Mucosa of gallbladder (tissue), 1 donor: ENCODE measurements around the gene PROK1. TPM values are rescaled to one million over a fixed set of nuclear protein-coding genes. Genes with fewer than 3 reads are reported as not detected.
"Not testable (repeated sequence)": the region's sequence is repeated elsewhere in the genome, so short reads cannot be mapped to it uniquely, and the experiment has no call there.

ENCODE experiments used
- DNase-seq: peaks from one replicate; pipeline ENCODE4 v3.0.0-alpha.2; 2020; ENCODE audit warnings: low spot score
- total RNA-seq: library from RNA; stranded (reverse); gene quantifications from one replicate; pipeline ENCODE4 v1.2.1, GENCODE V29; 2021
- donor health status: DM: no; HTN: no; CAD: no.

Gene PROK1
- total RNA-seq, 1 donor from 2014 or later, result 0.40 TPM

- DNase-seq, result no peak
Observed at GRCh38 chr1:110433803-110434202, 17.1 kb upstream of the PROK1 start.

DNA sequence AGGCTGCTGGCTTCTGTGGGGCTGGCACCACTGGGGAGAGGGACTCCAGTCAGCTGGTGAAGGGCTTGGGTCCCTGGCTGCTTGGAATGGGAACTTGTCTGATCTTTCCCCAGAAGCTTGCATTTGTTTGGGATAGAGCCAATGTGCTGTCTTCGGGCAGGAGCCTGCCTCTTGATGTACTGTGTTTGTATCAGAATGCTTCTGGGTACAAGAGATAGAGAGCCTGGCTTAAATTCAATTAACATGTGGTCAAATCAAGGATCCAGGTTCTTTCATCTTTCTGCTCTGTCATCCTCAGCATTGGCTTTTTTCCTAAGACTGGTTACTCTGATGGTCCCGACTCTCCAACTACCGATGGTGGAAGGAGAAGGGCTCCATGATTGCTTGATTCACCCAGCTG, 16.0 kb upstream of the PROK1 start:
- DNase-seq, result no peak

DNA sequence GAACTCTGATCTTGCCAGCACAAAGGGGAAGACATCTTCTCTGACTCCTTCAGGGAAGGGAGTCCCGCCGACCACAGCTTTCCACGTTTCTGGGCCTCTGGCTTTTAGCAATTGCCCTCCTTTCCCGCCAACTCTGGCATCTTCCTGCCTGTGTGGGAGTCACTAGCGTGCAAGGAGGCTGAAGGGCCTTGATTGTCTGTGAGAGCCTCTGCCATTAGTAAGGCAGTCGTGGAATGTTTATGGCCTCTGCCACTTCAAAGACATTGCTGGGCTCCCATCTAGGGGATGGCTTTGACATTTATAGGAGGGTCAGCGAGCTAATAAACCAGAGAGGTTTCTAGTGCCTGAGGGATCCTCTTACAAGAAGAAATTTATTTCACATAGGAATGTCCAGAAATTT, 14.3 kb upstream of the PROK1 start:
- DNase-seq, result no peak

DNA sequence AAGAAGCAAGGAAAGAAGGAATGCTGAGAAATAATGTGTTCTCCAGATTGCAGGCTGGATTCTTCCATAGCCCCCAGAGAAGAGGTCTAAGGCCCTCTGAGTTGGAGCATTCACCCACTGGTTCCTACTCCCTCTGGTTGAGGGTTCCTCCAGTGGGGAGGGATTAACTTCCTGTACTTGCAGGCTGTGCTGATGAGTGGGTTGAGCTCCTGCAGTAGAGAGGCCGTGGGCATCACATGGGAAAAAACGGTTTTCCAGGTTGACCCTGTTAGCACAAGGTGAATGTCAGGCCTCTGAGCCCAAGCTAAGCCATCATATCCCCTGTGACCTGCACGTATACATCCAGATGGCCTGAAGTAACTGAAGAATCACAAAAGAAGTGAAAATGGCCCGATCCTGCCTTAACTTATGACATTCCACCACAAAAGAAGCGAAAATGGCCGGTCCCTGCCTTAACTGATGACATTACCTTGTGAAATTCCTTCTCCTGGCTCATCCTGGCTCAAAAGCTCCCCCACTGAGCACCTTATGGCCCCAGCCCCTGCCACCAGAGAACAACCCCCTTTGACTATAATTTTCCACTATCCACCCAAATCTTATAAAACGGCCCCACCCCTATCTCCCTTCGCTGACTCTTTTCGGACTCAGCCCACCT, 13.2 kb upstream of the PROK1 start:
- not testable (repeated sequence) for DNase-seq

- DNase-seq, result no peak
Observed at GRCh38 chr1:110438893-110439292, 12.1 kb upstream of the PROK1 start.

DNA sequence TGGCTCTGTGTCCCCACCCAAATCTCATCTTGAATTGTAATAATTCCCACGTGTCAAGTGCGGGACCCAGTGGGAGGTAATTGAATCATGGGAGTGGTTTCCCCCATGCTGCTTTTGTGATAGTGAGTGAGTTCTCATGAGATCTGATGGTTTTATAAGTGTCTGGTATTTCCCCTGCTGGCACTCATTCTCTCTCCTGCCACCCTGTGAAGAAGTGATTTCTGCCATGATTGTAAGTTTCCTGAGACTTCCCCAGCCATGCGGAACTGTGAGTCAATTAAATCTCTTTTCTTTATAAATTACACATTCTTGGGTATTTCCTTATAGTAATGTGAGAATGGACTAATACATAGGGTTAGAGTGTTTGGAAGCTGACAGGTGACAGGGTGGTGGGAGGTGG, 11.1 kb upstream of the PROK1 start:
- not testable (repeated sequence) for DNase-seq

DNA sequence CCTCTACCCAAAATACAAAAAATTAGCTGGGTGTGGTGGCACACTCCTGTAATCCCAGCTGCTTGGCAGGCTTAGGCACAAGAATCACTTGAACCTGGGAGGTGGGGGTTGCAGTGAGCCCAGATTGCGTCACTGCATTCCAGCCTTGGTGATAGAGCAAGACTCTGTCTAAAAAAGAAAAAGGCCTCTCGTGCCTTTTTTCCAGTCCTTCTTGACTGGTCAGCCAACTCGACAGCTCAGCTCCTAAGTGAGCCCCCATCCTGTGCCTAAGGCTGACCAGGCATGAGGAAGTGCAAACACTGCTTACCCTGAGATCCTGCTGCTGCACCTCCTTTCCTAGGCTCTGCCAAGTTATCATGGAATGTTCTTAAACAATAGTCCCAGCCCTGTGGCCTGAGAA, 10.1 kb upstream of the PROK1 start:
- DNase-seq, result no peak

DNA sequence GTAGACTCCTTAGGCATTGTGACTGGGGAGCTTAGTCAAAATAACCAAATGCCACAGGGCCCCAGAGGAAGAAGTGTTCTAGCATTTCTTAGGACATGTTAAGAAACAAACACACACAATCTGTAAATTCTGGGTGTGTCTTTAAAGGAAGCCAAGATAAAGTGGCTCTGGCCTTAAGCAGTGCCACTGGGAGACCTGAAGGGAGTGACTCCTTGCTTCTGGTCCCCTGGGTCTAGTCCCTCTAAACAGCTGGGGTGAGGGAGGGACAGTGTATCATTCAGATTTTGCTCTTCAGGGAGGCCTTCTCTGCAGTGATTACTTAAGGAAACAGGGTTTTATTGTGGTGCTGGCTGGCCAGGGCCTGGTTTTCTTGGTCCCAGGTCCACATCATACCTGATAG, 9.1 kb upstream of the PROK1 start:
- DNase-seq, result no peak

GRCh38 chr1:110443451-110443850, 7.5 kb upstream of the PROK1 start:
- DNase-seq, result no peak

DNA sequence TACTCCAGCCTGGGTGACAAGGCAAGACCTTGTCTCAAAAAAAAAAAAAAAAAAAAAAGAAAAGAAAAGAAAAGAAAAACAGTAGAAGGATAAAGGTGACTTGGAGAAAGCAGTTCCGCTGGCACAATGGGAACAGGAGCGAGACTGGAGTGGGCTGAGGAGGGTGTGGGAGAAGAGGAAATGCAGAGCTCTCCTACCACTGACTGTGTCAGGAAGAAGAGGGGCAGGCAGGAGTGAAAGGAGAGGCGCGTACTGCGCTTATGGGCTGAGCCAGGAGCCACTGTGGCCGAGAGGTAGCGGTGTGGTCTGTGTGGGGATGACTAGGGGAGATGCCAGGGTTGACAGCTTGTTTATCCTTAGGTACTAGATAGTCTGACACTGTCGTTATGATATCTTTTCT, 6.4 kb upstream of the PROK1 start:
- DNase-seq, result no peak

- DNase-seq, result no peak
Observed at GRCh38 chr1:110449661-110450651, 993 bp upstream of the PROK1 start.

- DNase-seq, result no peak
Observed at GRCh38 chr1:110452330-110452729, 1.4 kb downstream of the PROK1 start.

DNA sequence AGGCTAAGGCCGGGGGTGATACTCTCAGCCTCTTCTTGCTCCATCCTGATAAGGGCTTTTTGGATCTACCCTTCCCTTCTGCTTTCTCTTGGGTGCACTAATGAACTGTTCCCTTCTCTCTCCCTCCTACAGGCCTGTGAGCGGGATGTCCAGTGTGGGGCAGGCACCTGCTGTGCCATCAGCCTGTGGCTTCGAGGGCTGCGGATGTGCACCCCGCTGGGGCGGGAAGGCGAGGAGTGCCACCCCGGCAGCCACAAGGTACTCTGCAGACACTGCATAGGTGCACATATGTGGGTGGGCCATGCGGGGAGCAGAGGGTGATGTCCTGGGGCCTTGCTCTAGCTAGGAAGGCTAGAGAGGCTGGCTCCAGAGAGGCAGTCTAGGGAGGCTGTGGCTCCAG, 2.9 kb downstream of the PROK1 start:
- DNase-seq, result no peak

DNA sequence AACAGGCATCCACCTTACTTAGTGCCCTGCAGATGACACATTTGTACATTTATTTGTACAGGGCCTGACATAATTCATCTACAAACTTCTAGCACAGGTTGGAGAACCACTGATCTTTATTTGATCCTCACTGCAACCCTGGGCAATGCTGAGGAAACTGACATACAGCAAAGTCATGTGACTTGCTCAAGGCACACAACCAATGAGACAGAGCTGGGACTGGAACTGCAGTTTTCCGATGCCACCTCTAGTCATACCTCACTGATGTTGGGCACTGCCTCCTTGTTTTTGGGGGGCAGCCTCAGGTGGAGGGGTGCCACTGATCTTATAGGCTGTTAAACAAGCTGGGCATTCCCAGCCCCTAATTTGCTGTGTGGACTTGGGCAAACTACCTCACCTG, 3.4 kb downstream of the PROK1 start:
- no peak for DNase-seq

- no peak for DNase-seq
Observed at GRCh38 chr1:110455151-110455550, 4.2 kb downstream of the PROK1 start.

DNA sequence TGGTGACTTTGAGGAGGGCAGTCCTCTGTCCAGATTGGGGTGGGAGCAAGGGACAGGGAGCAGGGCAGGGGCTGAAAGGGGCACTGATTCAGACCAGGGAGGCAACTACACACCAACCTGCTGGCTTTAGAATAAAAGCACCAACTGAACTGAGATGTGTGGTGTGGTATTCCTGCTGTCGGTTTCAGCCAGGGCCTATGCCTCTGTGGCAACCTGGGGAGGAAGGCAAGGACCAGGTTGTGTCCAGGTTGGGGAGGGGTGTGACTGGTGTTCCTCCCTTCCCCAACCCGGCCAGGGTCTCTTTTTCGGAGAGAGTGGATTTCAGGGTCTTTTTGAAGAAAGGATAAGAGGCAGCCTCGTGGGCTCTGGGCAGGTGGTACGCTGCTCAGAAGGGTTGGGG, 6.3 kb downstream of the PROK1 start:
- DNase-seq, result no peak

- peak; percentile 84 for DNase-seq
Observed at GRCh38 chr1:110460253-110461220, 9.6 kb downstream of the PROK1 start.

DNA sequence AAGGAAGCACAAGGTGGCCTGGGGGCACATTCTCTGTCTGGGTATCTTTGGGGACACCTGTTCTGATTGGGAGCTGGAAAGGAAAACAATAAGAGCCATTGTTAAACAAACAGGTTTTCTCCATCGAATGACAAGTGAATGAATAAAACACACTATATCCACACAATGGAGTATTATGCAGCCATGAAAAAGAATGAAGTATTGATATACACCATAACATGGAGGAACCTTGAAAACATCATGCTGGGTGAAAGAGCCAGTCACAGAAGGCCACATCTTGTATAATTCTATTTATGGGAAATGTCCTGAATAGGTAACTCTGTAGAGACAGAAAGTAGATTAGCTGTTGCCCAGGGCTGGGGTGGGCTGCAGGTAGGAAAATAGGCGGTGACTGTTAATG, 11.1 kb downstream of the PROK1 start:
- DNase-seq, result no peak

DNA sequence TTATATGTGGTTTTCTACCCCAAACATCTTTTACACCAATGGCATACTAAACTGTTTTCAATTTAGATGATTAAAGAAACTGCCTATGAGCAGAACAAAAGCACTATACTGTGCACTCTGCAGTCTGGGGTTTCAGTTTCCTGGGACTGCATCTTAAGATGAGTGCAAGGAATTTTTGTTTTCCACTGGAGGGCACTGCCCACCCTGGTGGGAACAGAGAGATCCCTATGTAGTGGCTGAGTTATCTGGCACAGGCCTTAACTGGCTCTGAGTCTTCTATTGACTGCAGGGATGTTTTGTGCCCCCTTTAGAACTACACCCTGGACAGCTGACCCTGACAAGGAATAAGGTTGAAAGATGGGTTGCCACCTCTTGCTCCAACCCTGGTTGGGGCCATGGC, 12.0 kb downstream of the PROK1 start:
- no peak for DNase-seq

GRCh38 chr1:110463725-110464124, 12.8 kb downstream of the PROK1 start:
- DNase-seq, result no peak

DNA sequence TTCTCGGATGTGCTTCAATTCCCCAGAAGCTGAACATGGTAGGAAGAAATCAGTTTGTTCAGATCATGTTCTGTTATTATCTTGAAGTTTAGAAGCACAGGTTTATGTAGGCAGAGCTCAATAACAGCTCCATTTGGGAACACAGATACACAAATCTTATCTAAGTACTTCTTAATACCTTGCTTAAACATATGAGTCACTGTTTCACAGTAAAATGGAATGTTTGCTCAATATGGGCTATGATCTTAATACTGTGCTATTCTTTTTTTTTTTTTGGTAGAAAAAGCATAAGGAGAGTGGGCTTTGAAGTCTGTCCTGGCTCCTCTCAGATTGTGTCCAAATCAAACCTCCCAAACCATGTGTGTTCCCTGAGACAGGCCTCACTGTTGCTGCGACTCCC, 13.4 kb downstream of the PROK1 start:
- no peak for DNase-seq
